Upper lobe of right lung (tissue), 1 donor: Measurements from ENCODE around the gene GALK2. TPM values are rescaled to one million over a fixed set of nuclear protein-coding genes. Genes with fewer than 3 reads are reported as not detected.

Experiments used
- ATAC-seq: fragments of 200-7000 bp; cut with Tn5 transposase; one replicate; pipeline ENCODE4 v1.9.1; 2020; ENCODE audit warnings: mild to moderate bottlenecking, moderate library complexity
- DNase-seq: peaks from one replicate; pipeline ENCODE4 v3.0.0-alpha.2; 2020
- H3K27ac ChIP-seq: fragments of 200-600 bp; one replicate; pipeline ENCODE4 v1.8.0; 2022
- H3K27me3 ChIP-seq: fragments of 200-600 bp; one replicate; pipeline ENCODE4 v1.8.0; 2022; ENCODE audit warnings: mild to moderate bottlenecking
- H3K36me3 ChIP-seq: fragments of 200-600 bp; one replicate; pipeline ENCODE4 v1.8.0; 2022
- H3K4me1 ChIP-seq: fragments of 200-600 bp; one replicate; pipeline ENCODE4 v1.8.0; 2022
- H3K4me3 ChIP-seq: fragments of 200-600 bp; one replicate; pipeline ENCODE4 v1.8.0; 2022; ENCODE audit warnings: mild to moderate bottlenecking
- H3K9me3 ChIP-seq: fragments of 200-600 bp; one replicate; pipeline ENCODE4 v1.8.0; 2022
- intact Hi-C: fragments of 100-400 bp; cut with DNase I; formaldehyde crosslinking; loops from one replicate; pipeline ENCODE4 v1.11.0; 2022
- long read RNA-seq: library from polyadenylated mRNA; unstranded; transcript quantifications from one replicate; pipeline ENCODE4 v2.0.0, GENCODE V29; 2021
- total RNA-seq: library from RNA; stranded (reverse); fragmentation: NEBNext Ultra II Directional; extraction: Animal tissue kit (Norgen Biotek cat#: 25700); gene quantifications from one replicate; pipeline ENCODE4 v1.2.1, GENCODE V29; 2021
- TF ChIP-seq, protein P1 (sequence below): fragments of 200-600 bp; IDR thresholded peaks from one replicate; pipeline ENCODE4 v1.8.0; 2022; ENCODE audit warnings: antibody characterized with exemption
- donor health status: DM: no; HTN: yes; CAD: no; lungs with severe emphysema.

Gene GALK2
- 38.2 TPM for total RNA-seq
- long read RNA-seq, full-length matches to known transcripts = 27 of 49 reads
- long read RNA-seq, partial matches to known transcripts = 2 of 49 reads
- long read RNA-seq, other reads (novel, unspliced or antisense) = 20 of 49 reads

DNA sequence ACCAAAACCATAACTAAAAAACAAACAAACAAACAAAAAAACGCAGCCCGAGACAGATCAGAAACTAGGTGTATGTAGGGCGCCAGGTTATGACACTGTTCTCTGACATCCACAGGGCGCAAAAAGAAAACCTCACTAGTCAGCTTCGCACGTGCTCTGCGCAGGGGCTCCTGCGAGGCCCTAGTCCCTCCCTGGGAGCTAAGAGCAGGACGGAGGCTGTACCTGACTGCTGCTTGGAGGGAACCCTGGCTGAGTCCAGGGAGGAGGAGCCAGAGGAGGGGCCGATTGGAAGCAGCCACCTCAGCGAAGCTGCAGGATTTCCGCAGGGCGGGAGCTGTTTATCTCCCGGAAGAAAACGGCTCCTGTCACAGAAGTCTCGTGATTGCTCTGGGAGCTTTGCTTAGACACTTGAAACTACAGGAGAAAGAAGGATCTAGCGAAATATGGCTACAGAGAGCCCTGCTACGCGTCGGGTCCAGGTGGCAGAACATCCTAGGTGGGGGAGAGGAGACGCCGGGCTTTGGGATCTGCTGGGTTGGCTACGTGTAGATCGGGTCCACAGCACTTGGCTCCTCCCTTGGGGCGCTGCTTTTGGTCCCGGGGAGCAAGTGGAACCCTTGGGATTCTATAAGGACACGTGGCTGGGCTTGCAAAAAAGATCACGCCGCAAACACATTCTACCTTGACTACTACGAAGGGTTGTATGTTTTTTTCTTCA lies at the start of gene GALK2:
Gene GALK2 (plus strand): TSS at position 368 of the 718 bp plus-strand sequence. CDS start 76 bp downstream, at position 444.
- H3K9me3 ChIP-seq = no peaks in the 10 kb centered on the region
- peak within 1 kb of the TSS; percentile 76 for H3K4me3 ChIP-seq
- TF ChIP-seq, protein P1, sequence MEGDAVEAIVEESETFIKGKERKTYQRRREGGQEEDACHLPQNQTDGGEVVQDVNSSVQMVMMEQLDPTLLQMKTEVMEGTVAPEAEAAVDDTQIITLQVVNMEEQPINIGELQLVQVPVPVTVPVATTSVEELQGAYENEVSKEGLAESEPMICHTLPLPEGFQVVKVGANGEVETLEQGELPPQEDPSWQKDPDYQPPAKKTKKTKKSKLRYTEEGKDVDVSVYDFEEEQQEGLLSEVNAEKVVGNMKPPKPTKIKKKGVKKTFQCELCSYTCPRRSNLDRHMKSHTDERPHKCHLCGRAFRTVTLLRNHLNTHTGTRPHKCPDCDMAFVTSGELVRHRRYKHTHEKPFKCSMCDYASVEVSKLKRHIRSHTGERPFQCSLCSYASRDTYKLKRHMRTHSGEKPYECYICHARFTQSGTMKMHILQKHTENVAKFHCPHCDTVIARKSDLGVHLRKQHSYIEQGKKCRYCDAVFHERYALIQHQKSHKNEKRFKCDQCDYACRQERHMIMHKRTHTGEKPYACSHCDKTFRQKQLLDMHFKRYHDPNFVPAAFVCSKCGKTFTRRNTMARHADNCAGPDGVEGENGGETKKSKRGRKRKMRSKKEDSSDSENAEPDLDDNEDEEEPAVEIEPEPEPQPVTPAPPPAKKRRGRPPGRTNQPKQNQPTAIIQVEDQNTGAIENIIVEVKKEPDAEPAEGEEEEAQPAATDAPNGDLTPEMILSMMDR = no peak
- no peaks in the 10 kb centered on the region for H3K36me3 ChIP-seq
- H3K4me1 ChIP-seq = peaks cover 10% of the 10 kb centered on the region
- intact Hi-C loops = no loop called here
- peak; percentile 92 for DNase-seq
- peak within 1 kb of the TSS; percentile 89 for H3K27ac ChIP-seq
- H3K27me3 ChIP-seq = no peaks in the 10 kb centered on the region
- peak; percentile 100 for ATAC-seq

- no peak for ATAC-seq
- H3K4me1 ChIP-seq = no peaks in the 10 kb centered on the region
- no peaks in the 10 kb centered on the region for H3K27me3 ChIP-seq
- H3K4me3 ChIP-seq = no peak overlapping the region
- intact Hi-C loops = no loop called here
- no peak overlapping the region for H3K27ac ChIP-seq
- no peaks in the 10 kb centered on the region for H3K9me3 ChIP-seq
- peaks cover 19% of the 10 kb centered on the region for H3K36me3 ChIP-seq
- TF ChIP-seq, protein P1 = no peak
- DNase-seq = no peak
Observed at GRCh38 chr15:49120832-49121231, 49.2 kb upstream of the GALK2 start.

DNA sequence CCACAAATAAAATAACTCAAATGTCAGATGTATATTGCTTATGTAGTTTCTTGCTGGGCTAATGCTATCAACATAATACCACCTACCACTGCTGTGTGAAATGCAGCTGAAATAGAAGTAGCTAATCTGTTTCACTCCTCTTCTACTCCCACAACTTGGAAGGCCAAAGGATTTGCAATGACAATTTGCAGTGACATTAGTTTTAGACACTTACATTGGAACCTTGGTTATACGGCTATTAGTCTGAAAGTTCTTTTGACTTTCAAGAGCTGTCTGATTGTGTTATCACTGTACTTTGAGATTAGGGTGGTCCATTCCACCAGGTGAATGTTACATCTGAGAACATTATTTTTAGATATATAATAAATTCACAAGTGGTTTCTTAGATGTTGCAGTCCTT lies 48.1 kb upstream of the GALK2 start:
- ATAC-seq (no peak), DNase-seq (no peak)
- intact Hi-C loops = no loop called here
- no peaks in the 10 kb centered on the region for H3K4me1 ChIP-seq
- H3K9me3 ChIP-seq = no peaks in the 10 kb centered on the region
- H3K36me3 ChIP-seq = peaks cover 28% of the 10 kb centered on the region
- H3K27me3 ChIP-seq = no peaks in the 10 kb centered on the region
- no peak overlapping the region for H3K27ac ChIP-seq
- TF ChIP-seq, protein P1 = no peak
- H3K4me3 ChIP-seq = no peak overlapping the region

GRCh38 chr15:49122541-49123062 lies 47.4 kb upstream of the GALK2 start:
- intact Hi-C loops = no loop called here
- no peak overlapping the region for H3K4me3 ChIP-seq
- H3K36me3 ChIP-seq = peaks cover 35% of the 10 kb centered on the region
- no peaks in the 10 kb centered on the region for H3K27me3 ChIP-seq
- no peaks in the 10 kb centered on the region for H3K4me1 ChIP-seq
- no peak for ATAC-seq
- TF ChIP-seq, protein P1 = no peak
- DNase-seq = no peak
- H3K27ac ChIP-seq = peak overlapping the region; percentile 7
- no peaks in the 10 kb centered on the region for H3K9me3 ChIP-seq

- Histone ChIP-seq H3K27me3 (no peaks in the 10 kb centered on the region), H3K4me1 (no peaks in the 10 kb centered on the region), H3K4me3 (no peak overlapping the region), H3K9me3 (no peaks in the 10 kb centered on the region), H3K36me3 (peaks cover 53% of the 10 kb centered on the region), H3K27ac (no peak overlapping the region)
- no peak for ATAC-seq
- TF ChIP-seq, protein P1 = no peak
- no peak for DNase-seq
- intact Hi-C loops = no loop called here
Observed at GRCh38 chr15:49124371-49124770, 45.7 kb upstream of the GALK2 start.
